Measurements from ENCODE around the gene SMIM5. TPM values are rescaled to one million over a fixed set of nuclear protein-coding genes. Genes with fewer than 3 reads are reported as not detected.
A peak's percentile ranks its signal among the peaks of the same experiment; 100 is the strongest.

Gene SMIM5
- polyA plus RNA-seq, 3 donors, result 0.15 to 3.3 (median 0.43) TPM

DNA sequence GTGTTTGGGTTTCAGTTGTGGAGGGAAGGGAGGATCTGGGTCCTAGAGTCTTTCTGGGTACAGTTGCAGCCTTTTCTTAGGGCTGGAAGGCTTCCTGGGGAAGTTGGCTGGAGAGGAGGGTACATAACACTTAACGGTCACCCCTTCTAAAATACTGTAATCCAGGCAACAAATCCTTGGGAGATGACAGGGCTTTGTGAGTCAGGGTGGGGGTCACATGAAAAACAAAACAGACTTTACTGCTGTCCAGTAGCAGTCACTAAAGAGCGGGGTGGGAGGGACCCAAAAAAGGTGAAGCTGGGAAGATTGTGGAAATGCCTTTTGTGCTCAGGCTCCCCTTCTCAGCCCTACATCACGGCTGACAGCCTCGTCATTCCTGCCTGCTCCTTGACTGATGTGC is 40.3 kb downstream of the SMIM5 start:
- Histone ChIP-seq H3K4me1 (ENCODE audit: control insufficient read depth in 1 of 2, insufficient read depth in 2 of 2, low read length in 2 of 2) (peaks cover 4 to 8% of the 10 kb centered on the region in 2 donors), H3K4me3 (replicated peaks in 1 of 3; ENCODE audit: low read depth in 2 of 3, low read length in 3 of 3) (no peak overlapping the region), H3K79me2 (ENCODE audit: insufficient read depth, low read length) (peaks cover 72% of the 10 kb centered on the region), H3K9me3 (replicated peaks in 1 of 2; ENCODE audit: control insufficient read depth in 1 of 2, insufficient read depth in 1 of 2, low read length in 2 of 2) (no peaks in the 10 kb centered on the region), H3K9ac (ENCODE audit: insufficient read depth, low read length, poor library complexity, severe bottlenecking) (no peak overlapping the region), H3K36me3 (replicated peaks in 1 of 2; ENCODE audit: control insufficient read depth in 1 of 2, insufficient read depth in 2 of 2, low read length in 2 of 2) (peaks cover 47 to 79% of the 10 kb centered on the region in 2 donors), H2AFZ (ENCODE audit: insufficient read depth, low read depth, low read length, poor library complexity, severe bottlenecking) (no peak overlapping the region), H3K27me3 (ENCODE audit: control insufficient read depth in 2 of 2, insufficient read depth in 2 of 2, low read length in 2 of 2) (no peaks in the 10 kb centered on the region), H3K27ac (ENCODE audit: low read depth in 1 of 2, low read length in 2 of 2) (peak overlapping the region in 1 of 2 donors; percentile 3), H3K4me2 (replicated peaks; ENCODE audit: extremely low read depth, low read length, poor library complexity, severe bottlenecking) (no peak overlapping the region), H4K20me1 (ENCODE audit: insufficient read depth, low read length) (peaks cover 24% of the 10 kb centered on the region)
- peaks cover 64 to 75% of the 10 kb centered on the region in 2 donors for H3K36me3 Mint-ChIP-seq
- DNase-seq, result no peak
- H3K4me1 Mint-ChIP-seq, result peaks cover 4% of the 10 kb centered on the region
- H3K4me3 Mint-ChIP-seq, result no peak overlapping the region
- intact Hi-C loops (cut with micrococcal nuclease), result loop anchor here (2.0 to 5.0 kb wide), 2 partner anchors 41 to 77 kb away; partner anchors contain the start of gene SMIM5 (in 1 of the 2)
- H3K27me3 Mint-ChIP-seq (ENCODE audit: low read depth in 3 of 3), result peaks cover 0 to 1% (median 0%) of the 10 kb centered on the region in 3 donors
- H3K9me3 Mint-ChIP-seq, result no peaks in the 10 kb centered on the region
- TF ChIP-seq, protein P1, sequence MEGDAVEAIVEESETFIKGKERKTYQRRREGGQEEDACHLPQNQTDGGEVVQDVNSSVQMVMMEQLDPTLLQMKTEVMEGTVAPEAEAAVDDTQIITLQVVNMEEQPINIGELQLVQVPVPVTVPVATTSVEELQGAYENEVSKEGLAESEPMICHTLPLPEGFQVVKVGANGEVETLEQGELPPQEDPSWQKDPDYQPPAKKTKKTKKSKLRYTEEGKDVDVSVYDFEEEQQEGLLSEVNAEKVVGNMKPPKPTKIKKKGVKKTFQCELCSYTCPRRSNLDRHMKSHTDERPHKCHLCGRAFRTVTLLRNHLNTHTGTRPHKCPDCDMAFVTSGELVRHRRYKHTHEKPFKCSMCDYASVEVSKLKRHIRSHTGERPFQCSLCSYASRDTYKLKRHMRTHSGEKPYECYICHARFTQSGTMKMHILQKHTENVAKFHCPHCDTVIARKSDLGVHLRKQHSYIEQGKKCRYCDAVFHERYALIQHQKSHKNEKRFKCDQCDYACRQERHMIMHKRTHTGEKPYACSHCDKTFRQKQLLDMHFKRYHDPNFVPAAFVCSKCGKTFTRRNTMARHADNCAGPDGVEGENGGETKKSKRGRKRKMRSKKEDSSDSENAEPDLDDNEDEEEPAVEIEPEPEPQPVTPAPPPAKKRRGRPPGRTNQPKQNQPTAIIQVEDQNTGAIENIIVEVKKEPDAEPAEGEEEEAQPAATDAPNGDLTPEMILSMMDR (IDR thresholded peaks at IDR 0.05), result no peak
- WGBS (ENCODE audit: insufficient coverage), result no CpG with 5 or more reads among the region's 4 CpGs
- H3K27ac Mint-ChIP-seq, result peak overlapping the region in 5 of 7 donors; percentile 20 to 60 (median 50)

DNA sequence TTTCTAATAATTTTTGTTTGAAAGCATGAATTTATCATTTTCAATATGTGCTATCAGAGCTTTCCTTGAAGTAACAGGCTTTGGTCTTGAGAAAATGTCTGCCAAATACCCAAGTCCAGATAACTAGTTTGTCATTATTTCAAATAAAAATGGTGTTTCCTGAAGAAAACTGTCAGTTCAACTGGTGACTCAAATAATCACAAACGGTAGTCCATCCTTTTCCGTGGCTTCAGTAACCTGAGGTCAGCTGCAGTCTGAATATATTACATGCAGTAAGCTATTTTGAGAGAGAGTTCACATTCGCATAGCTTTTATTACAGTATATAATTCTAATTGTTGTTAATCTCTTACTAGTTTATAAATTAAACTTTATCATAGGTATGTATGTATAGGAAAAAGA is 43.2 kb downstream of the SMIM5 start:
- no peaks in the 10 kb centered on the region for H3K9me3 ChIP-seq (replicated peaks in 1 of 2; ENCODE audit: control insufficient read depth in 1 of 2, insufficient read depth in 1 of 2, low read length in 2 of 2)
- peaks cover 0 to 1% (median 0%) of the 10 kb centered on the region in 3 donors for H3K27me3 Mint-ChIP-seq (ENCODE audit: low read depth in 3 of 3)
- TF ChIP-seq, protein P1 (IDR thresholded peaks at IDR 0.05), result no peak
- peaks cover 65 to 75% of the 10 kb centered on the region in 2 donors for H3K36me3 Mint-ChIP-seq
- H3K4me2 ChIP-seq (replicated peaks; ENCODE audit: extremely low read depth, low read length, poor library complexity, severe bottlenecking), result no peak overlapping the region
- H3K36me3 ChIP-seq (replicated peaks in 1 of 2; ENCODE audit: control insufficient read depth in 1 of 2, insufficient read depth in 2 of 2, low read length in 2 of 2), result peaks cover 52 to 81% of the 10 kb centered on the region in 2 donors
- no peak overlapping the region for H3K27ac Mint-ChIP-seq
- H3K4me3 ChIP-seq (replicated peaks in 1 of 3; ENCODE audit: low read depth in 2 of 3, low read length in 3 of 3), result no peak overlapping the region
- no peak for DNase-seq
- H3K27me3 ChIP-seq (ENCODE audit: control insufficient read depth in 2 of 2, insufficient read depth in 2 of 2, low read length in 2 of 2), result no peaks in the 10 kb centered on the region
- intact Hi-C loops (cut with micrococcal nuclease), result no loop called here
- H3K9me3 Mint-ChIP-seq, result no peaks in the 10 kb centered on the region
- H3K27ac ChIP-seq (ENCODE audit: low read depth in 1 of 2, low read length in 2 of 2), result no peak overlapping the region
- H4K20me1 ChIP-seq (ENCODE audit: insufficient read depth, low read length), result peaks cover 27% of the 10 kb centered on the region
- no peak overlapping the region for H2AFZ ChIP-seq (ENCODE audit: insufficient read depth, low read depth, low read length, poor library complexity, severe bottlenecking)
- H3K4me1 ChIP-seq (ENCODE audit: control insufficient read depth in 1 of 2, insufficient read depth in 2 of 2, low read length in 2 of 2), result peaks cover 4 to 8% of the 10 kb centered on the region in 2 donors
- H3K79me2 ChIP-seq (ENCODE audit: insufficient read depth, low read length), result peaks cover 69% of the 10 kb centered on the region
- H3K4me3 Mint-ChIP-seq, result no peak overlapping the region
- no CpG with 5 or more reads among the region's 3 CpGs for WGBS (ENCODE audit: insufficient coverage)
- H3K4me1 Mint-ChIP-seq, result no peaks in the 10 kb centered on the region
- no peak overlapping the region for H3K9ac ChIP-seq (ENCODE audit: insufficient read depth, low read length, poor library complexity, severe bottlenecking)

Measured in CD14-positive monocyte (primary cell).